Activated CD8-positive, alpha-beta memory T cell treated with anti-CD3 and anti-CD28 coated beads for 4 hours (primary cell): ENCODE measurements around the gene MGAT1.
"Not testable (repeated sequence)": the region's sequence is repeated elsewhere in the genome, so short reads cannot be mapped to it uniquely, and the experiment has no call there.

Experiments used
- DNase-seq, 2 donors: peaks; one replicate each; pipeline ENCODE4 v3.0.0-alpha.2; 2020; ENCODE audit warnings: low read depth in 2 of 2

The MGAT1 gene

DNA sequence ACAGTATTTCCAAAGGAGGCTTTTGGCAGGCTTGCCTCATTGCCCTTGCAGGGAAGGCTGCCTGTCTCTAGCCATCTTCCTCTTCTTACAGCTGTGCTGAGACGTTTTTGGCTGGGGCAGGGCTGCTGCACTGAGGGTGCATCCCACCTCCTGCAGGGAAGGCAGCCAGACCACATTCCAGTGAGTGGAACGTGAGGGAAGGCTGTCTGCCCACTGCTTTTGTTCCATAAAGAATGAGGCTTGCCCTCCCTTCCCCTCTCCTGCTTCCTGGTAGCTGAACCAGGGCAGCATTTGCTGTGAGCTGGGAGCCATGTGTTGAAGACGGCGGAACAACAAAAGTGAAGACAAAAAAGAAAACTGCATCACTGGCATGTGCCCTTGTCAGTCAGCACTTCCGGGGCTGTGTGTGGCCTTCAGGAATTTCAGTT lies 16.8 kb downstream of the MGAT1 start:
- DNase-seq = no peak

GRCh38 chr5:180785121-180785781 lies 17.4 kb downstream of the MGAT1 start:
- DNase-seq = no peak

DNA sequence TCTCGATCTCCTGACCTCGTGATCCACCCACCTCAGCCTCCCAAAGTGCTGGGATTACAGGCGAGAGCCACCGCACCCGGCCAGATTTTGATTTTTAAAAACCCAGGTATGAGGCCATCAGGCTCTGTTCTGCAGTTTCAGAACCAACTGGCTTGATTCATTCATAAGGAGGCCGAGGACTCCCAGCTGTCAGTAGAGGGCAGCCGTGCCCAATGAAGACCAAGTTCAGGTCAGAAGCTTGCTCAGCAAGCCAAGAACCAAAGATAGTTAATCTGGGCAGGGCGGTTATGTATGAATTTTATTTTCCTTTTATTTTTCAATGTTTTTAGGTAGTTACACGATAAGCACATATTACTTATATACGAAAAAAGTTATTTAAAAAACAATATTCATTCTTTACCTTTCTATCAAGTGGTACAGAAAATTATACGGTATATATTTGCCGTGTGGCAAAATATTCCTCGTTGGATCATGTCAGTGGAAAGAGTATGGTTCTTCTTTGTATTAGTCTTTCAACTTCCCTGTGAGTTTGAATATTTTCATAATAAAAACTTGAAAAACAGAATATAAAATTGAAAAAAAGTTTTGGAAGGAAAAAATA lies 18.0 kb downstream of the MGAT1 start:
- peak in 1 of 2 donors; percentile 60 for DNase-seq

GRCh38 chr5:180783340-180784052 lies 19.1 kb downstream of the MGAT1 start:
- no peak for DNase-seq

- no peak for DNase-seq
Measured at GRCh38 chr5:180782748-180783147, 19.9 kb downstream of the MGAT1 start.

DNA sequence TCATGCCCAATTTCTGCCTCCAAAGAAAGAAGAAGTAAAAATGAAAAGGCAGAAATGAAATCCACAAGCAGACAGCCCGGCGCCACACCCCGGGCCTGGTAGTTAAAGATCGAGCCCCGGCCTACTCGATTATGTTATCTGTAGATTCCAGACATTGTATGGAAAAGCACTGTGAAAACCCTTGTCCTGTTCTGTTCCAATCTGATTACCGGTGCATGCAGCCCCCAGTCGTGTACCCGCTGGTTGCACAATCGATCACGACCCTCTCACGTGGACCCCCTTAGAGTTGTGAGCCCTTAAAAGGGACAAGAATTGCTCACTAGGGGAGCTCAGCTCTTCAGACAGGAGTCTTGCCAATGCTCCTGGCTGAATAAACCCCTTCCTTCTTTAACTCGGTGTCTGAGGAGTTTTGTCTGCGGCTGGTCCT lies 20.7 kb downstream of the MGAT1 start:
- not testable (repeated sequence) for DNase-seq

DNA sequence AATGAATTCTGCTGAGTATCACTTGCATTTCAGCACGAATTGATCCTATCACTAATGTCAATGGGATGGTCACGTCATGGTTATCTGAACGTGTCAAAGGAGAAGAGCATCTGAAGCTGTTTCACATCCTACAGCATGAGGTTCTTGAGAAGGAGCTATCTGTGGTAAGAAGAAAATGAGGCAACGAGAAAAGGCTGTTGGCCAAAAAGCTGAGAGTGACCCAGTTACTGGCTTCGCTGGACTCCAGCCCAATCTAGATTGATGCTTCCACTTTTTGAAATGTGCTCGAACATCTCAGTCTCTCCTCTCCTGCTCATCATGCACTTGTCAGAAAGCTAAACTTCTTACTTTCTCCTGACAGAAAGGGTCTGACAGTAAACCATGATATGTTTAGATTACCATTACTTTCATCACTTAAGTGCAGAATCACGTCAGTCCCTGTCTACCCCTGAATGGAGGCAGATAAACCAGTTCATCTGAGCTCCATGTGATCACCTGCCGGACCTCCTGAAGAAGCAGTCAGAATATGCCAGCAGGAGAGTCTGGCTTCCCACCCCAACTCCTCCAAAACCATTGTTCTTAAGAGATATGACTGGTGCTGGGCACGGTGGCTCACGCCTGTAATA lies 22.5 kb downstream of the MGAT1 start:
- no peak for DNase-seq

- DNase-seq = no peak
Measured at GRCh38 chr5:180777475-180777874, 25.1 kb downstream of the MGAT1 start.

DNA sequence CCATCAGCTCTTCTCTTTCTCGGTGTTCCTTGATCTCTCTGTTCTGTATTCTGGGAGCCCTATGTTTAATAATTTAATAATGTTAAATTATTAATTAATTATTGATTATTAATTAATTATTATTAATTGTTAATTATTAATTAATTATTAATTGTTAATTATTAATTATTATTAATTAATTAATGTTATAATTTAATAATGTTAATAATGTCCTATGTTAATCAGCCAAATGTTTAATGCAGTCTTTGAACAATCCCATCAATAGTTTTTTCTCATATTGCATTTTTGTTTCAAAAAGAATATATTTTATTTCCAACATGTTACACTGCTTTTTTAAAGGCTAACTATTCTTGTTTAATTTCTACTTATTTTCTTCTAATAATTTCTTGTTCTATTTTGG lies 26.2 kb downstream of the MGAT1 start:
- DNase-seq = no peak

- no peak for DNase-seq
Measured at GRCh38 chr5:180775624-180776023, 27.0 kb downstream of the MGAT1 start.

GRCh38 chr5:180771839-180772238 lies 30.8 kb downstream of the MGAT1 start:
- DNase-seq = no peak

GRCh38 chr5:180769821-180770220 lies 32.8 kb downstream of the MGAT1 start:
- no peak for DNase-seq

DNA sequence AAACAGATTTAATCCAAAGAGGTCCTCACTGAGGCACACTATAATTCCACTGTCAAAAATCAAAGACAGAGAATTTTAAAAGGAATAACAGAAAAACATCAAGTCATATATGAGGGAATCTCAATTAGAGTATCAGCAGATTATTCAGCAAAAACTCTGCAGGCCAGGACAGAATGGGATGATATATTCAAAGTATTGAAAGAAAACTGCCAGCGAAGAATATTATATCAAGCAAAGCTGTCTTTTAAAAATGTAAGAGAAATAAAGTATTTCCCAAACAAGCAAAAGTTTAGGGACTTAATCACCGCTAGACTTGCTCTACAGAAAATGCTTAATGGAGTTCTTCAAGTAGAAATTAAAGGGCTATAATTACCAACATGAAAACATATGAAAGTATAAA lies 47.0 kb downstream of the MGAT1 start:
- no peak for DNase-seq

GRCh38 chr5:180744253-180744652 lies 58.4 kb downstream of the MGAT1 start:
- no peak for DNase-seq

- DNase-seq = no peak
Measured at GRCh38 chr5:180742727-180743126, 59.9 kb downstream of the MGAT1 start.

- not testable (repeated sequence) for DNase-seq
Measured at GRCh38 chr5:180740953-180741352, 61.7 kb downstream of the MGAT1 start.

DNA sequence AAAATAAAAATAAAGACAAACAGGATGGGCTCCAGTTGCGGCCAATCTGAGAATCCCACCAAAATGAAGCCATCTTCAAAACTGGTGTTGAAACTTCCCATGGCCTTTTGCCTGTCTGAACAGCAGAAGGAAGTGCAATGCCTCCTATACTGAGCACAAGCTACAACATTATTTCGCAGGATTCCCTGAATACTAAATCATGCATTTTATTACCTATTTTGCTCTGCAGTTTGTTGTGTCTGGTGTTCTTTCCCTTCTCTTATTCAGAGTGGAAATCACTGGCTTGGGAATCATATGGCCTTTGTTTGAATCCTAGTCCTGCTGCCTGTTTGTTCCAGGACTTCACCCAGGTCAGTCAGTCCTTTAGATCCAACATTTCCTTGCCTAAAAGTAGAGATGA lies 62.6 kb downstream of the MGAT1 start, which contains the start of gene OR2Y1:
OR2Y1 (minus strand) TSS at position 101 of the 400 bp plus-strand sequence; CDS start at position 101, 0 bp downstream.
- no peak for DNase-seq

DNA sequence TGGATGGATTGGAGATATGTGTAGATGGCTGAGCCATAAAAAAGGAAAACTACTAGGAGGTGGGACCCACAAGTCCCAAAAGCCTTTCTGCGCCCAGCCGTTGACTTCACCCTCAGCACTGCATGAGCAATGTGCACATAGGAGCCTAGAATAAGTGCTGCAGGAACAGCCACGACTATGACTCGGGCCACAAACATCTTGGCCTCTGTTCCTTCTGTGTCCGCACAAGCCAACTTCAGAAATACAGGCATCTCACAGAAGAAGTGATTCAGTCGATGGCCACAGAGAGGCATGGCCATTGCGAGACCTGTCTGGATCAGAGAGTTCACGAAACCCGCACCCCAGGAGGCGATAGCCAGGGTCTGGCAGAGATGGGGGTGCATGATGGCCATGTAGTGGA lies 63.3 kb downstream of the MGAT1 start:
- DNase-seq = no peak

- DNase-seq = no peak
Measured at GRCh38 chr5:180736536-180736935, 66.1 kb downstream of the MGAT1 start.
